ENCODE results near the gene FAM78A.
"Not testable (repeated sequence)": the region's sequence is repeated elsewhere in the genome, so short reads cannot be mapped to it uniquely, and the experiment has no call there.

The FAM78A gene

DNA sequence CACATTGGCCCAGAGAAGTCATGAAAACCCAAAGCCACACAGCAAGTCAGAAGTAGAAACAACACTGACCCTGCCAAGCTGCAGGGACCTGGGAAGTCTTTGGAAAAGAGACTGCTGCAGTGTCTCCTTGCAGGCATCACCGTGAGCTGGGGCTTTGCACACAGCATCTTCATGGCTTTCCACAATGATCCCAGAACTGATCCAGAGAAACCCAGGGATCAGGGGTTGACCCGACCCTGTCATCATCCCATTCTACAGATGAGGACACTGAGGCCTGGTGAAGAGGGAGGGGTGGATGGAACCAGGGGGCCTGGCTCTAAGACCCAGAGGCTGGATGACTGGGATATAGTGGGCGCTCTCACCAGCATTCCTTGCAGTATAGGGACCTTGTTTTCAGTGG lies 4.3 kb upstream of the FAM78A start:
- no peak for DNase-seq

DNA sequence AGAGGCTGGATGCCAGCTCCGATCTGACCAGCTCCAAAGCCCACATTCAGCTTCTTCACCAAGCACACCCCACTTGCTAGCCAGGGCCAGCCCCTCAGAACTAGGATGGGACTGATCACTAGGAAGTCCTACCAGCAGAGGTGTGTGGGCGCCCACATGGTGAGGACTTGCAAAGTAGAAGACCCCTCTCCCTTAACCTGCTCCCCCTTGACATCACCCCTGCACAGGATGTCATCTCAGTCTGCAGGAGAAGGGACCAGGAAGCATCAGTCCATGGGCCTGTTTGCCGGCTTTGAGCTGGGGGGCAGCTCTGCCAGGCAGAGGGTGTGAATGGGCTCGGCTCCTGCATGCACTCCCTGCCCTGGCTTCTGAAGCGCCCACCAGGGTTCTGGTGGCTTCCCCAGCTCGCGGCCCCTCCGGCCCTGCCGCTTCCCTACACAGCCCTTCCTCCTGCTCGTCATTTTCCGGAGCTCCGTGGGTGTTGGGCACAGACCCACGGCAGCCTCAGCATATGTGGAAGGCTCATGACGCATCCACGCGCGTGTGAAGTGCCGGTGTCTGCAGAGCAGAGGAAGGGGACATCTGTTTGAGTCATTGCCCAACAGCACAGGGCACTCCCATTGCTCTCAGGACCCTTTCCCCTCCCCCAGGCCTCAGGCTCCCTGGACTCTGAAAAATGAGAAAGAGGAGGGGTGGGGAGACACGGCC lies 3.7 kb upstream of the FAM78A start:
- peak in 1 of 2 donors; percentile 34 for DNase-seq

DNA sequence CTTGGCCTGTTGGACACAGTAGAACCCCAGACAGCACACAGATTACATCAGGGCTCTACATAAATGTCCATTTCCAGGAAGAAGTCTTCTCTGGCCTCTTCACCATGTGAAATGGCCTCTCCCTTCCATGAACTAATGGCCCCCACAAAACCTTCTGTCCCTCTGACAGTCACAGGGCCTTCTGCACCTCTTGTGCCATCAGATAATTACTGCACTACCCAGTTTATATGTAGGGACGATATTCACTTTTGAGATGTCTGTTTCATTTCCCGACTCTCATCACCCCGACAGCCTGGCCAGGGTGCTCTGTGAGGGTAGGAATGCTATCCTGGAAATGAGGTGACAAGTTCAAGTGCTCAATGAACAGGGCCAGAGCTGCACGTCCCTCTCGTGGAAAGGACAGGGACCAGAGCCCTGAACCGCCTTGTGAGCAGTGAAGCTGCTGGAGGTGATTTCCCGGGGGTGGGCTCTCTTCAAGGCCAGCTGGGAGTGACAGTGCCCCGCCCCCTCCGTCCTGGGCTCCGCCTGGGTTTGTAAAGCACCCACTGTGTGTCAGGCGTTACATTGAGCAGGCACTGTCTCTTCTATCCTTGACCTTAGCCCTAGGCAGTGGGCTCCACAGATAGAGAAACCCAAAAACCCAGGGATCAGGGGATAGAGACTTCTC lies 3.0 kb upstream of the FAM78A start:
- DNase-seq: no peak

DNA sequence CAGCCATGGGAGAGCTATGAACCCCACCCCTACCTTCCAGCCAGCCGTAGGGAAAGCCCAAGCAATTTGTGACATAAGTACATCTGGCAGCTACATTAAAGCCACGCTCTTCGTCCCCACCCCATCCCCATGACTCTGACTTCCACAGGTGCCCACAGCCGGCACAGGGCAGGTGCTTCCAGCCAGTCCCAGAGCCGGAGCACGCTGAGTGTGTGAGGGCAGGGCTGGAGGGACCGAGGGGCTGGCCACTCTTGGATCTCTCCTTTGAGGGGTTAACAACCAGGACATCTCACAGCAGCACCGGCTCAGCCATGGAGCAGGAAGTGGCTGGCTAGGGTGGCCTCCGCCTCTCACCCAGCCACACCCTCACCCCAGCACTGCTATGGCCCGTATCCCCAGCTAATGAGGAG lies 2.4 kb upstream of the FAM78A start:
- peak in 1 of 2 donors; percentile 37 for DNase-seq

- peak; percentile 79 to 81 for DNase-seq
Measured at GRCh38 chr9:131277910-131278701, 1.8 kb upstream of the FAM78A start.

- peak in 1 of 2 donors; percentile 29 for DNase-seq
Measured at GRCh38 chr9:131277287-131277909, 1.1 kb upstream of the FAM78A start.

DNA sequence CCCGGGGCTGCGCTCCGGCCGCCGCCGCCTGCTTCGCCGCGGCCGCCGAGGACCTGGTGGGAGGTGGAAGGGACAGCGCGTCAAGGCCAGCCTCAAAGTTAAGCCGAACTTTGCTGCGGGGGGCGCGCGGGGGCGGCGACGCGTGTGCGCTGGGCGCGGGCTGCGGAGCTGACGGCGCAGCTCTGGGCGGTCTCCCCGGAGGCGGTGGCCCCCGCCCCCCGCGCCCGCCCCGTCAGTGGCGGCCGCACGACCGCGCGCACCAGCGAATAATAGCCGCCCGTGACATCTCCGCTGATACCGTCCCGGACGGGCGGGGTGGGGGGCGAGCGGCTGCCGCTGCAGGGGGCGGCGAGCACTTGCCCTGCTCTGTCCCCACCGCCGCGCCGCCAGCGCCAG lies 579 bp upstream of the FAM78A start:
- peak; percentile 32 to 52 for DNase-seq

DNA sequence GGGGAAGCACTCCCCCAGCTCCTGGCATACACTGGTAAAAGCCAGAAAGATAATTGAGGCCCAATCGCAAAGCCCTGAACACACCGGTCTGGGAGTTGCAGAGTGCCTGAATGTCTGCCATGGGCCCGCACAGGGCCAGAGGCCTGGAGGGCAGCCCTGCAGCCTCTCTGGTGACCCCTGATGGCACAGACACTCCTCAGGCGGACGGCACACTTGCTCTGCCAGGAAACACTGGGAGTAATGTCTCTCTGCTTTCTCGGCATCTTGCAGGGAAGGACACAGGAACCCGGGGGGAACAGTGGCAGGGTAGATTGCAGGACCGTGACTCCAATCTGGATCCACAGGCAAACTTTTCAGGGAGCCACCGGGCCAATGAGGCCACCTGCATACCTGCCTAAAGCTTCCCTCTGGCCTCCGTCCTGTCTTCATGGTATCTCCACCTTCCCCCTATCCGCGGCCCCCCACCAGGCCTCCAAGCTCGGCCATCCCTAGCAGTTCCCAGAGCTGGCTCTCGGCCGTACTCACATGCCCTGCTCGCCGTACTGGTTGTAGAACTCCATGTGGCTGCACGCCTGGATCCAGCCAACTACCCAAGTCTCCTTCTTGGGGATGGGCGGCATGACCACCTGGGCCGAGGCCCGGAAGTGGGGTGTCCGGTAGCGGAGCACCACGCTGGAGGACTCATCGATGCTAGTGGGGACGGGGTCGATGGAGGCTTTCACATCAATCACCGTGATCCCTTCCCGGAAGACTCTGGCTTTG lies 797 bp downstream of the FAM78A start:
- DNase-seq: peak; percentile 17 to 31

DNA sequence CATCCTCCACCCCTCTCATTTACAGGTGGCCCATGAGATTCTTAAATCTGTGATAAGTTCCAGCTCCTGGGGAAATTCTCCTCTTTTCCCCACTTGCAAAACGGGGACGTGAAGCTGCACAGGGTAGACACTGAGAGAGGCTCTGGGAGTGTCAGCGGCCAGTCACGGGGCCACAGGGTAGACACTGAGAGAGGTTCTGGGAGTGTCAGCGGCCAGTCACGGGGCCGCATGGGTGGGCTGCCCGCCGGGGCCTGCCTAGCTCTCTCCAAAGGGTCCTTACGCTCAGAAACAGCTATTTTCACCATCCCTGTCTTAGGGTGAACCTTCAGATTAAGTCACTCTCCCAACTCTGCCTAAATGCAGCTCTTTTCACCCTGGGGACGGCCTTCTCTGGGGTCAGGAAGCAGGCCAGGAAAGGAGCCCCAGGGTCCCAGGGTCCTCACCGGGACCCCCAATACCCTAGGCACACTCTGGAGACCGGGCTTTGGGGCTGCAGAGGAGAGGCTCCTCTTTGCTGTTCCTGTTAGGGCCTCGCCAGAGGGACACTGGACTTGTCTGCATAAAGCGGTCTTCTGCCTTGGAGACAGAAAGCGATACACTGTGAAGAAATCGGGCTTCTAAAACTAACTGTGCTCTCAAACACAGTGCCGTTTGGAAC lies 1.5 kb downstream of the FAM78A start:
- DNase-seq: peak in 1 of 2 donors; percentile 25

- no peak for DNase-seq
Measured at GRCh38 chr9:131273856-131274673, 2.2 kb downstream of the FAM78A start.

DNA sequence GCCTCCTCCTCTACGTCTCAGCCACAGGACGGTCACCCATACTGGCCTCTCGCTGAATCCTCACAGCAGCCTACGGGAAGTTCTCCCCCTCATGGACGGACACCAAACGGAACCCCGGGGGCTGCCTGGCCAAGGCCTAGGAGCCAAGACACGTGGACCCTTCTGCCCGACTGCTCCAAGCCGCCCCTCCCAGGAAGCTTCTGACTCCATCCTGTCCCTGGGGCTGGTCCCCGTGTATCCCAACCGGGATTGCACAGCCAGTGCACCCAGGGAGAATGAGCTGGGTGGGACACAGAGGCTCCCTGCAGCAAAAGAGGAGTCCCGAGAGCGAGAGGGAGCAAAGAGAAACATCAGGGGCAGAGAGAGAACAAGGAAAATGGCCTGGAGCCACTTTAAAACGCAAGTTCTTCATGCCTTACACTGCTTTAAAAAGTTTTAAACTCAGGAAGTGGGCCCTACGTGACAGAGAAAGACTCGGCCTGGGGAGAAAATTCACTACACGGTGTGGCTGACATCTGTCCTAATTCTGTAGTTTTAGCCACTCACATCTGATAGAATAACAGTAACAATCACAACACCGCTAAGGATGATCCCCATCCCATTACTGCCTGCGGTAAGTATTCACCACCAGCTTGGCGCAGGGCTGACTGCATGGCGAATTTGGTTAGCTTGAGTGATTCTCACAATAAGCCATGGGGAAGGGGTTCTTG lies 3.0 kb downstream of the FAM78A start:
- DNase-seq: peak in 1 of 2 donors; percentile 17

DNA sequence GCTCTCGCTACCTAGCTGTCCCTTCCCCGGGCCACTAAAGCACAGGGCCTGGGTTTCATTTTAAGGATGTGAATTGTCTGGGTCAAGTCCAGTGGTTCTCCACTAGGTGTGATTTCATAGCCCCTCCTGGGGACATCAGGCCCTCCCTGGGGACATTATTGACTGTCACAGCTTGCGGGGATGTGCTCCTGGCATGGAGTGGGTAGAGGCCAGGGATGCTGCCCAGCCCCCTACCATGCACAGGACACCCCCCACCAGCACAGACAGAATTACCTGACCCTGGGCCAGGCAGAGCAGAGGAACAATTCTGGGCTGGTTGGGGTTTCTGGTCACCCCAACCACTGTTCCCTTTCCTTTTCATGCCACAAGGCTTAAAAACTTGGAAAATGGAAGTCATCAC lies 4.1 kb downstream of the FAM78A start:
- no peak for DNase-seq

- DNase-seq: no peak
Measured at GRCh38 chr9:131271506-131271931, 4.8 kb downstream of the FAM78A start.

GRCh38 chr9:131271016-131271273 lies 5.4 kb downstream of the FAM78A start:
- DNase-seq: not testable (repeated sequence)

DNA sequence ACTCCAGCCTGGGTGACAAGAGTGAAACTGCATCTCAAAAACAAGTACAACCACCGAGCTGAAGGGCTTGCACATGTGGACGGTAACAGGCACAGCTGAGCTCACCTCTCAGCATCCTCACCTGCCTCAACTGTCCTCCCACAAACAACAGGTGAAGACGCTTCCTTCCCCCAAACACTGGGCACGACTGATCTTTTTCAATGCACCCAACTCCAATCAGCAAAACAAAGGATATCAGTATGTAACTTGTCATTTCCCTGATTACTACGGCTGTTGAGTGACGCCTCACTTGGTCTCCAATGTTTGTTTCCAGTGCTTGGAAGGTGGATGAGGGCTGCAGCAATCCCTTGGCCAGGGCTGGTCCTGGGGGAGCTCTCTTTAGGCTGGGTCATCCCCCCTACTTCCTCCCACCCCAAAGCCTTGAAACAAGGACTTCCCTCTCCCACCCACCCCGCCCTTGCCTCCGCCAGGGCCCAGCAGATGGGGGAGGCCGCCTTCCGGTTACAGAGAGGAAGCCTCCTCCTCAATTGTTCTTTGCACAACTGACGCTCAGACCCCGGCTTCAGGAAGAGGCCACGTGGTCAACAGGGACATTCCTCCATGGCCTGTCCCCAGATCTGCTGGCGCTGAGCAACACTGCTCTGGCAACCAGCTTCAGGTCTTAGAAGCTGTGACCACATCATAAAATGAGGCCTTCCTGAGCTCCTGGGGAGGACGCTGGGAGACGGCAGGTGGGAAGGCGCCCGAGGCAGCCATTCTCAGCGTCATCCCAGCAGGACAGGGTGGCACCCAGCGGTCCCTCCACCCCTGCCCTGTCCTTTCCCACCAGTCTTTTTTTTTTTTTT lies 5.9 kb downstream of the FAM78A start:
- DNase-seq: peak; percentile 61 to 63

DNA sequence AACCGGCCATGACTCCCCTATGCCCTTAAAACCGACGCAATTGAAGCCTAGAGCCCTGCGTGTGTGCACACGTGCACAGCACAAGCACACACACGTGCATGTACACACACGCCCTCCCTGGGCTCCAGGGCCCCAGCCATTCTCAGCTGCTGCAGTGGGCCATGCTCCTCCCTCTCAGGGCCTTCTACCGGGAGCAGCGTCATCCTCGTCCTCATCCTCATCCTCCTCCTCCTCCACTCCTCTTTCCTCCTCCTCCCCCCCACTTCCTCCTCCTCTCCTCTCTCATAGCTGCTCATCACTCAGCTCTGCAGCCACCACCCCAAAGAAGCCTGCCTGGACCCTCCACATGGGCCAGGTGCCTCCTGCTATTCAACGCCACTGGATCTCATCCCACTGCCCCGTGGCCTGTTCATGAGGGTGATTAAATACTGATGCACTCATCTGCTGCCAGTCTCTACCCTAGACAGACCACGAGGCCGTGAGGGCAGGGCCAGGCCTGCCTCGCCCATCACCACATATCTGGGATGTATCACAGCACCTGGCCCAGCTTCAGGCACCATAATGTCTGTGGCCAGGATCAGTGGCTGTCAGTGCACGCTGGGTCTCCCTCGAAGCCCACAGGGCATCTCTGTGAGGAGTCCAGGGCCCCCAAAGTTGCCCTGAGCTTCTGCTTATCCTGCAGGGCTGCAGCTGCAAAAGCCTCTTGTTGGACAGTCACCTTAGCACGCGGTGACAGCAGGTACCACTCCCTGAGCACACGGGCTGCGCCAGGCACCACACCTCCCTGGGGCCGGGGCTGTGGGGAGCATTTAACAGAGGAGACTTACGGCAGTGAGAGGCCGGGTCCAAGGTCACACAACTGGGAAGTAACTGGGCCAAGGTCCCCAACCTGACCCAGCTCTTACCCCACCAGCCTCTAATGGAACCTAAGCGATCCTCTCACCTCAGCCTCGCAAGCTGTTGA lies 9.8 kb downstream of the FAM78A start:
- peak; percentile 37 to 43 for DNase-seq

GRCh38 chr9:131264231-131264630 lies 12.1 kb downstream of the FAM78A start:
- DNase-seq: peak; percentile 31 to 47

- no peak for DNase-seq
Measured at GRCh38 chr9:131263701-131264100, 12.6 kb downstream of the FAM78A start.

GRCh38 chr9:131263033-131263343 lies 13.3 kb downstream of the FAM78A start:
- not testable (repeated sequence) for DNase-seq
